Uterus (tissue), 4 donors: Measurements from ENCODE around the gene KRTAP10-2. TPM values are rescaled to one million over a fixed set of nuclear protein-coding genes. Genes with fewer than 3 reads are reported as not detected.
"Not testable (repeated sequence)": the region's sequence is repeated elsewhere in the genome, so short reads cannot be mapped to it uniquely, and the experiment has no call there.

Experiments used
- DNase-seq, 2 donors: peaks; one replicate each; pipeline ENCODE4 v3.0.0-alpha.2; 2019 to 2020
- H3K27ac ChIP-seq, 2 donors: fragments of 200-600 bp; sonication (generic); 1 replicate in 1 of 2; 2 replicates in 1 of 2; pipeline ENCODE4 v1.5.1; 2016 to 2018
- H3K27me3 ChIP-seq, 2 donors: fragments of 200-600 bp; sonication (generic); one replicate each; pipeline ENCODE4 v1.5.1; 2018 to 2019; ENCODE audit warnings: control low read depth in 1 of 2
- H3K36me3 ChIP-seq, 2 donors: fragments of 200-600 bp; sonication (generic); one replicate each; pipeline ENCODE4 v1.5.1; 2019; ENCODE audit warnings: control low read depth in 1 of 2
- H3K4me1 ChIP-seq, 2 donors: fragments of 200-600 bp; sonication (generic); one replicate each; pipeline ENCODE4 v1.5.1; 2018 to 2019; ENCODE audit warnings: control low read depth in 1 of 2
- H3K4me3 ChIP-seq, 2 donors: fragments of 200-600 bp; sonication (generic); 1 replicate in 1 of 2; 2 replicates in 1 of 2; pipeline ENCODE4 v1.5.1; 2018 to 2019; ENCODE audit warnings: mild to moderate bottlenecking in 1 of 2
- H3K9me3 ChIP-seq, 2 donors: fragments of 200-600 bp; sonication (generic); one replicate each; pipeline ENCODE4 v1.5.1; 2019; ENCODE audit warnings: control low read depth in 1 of 2
- CTCF ChIP-seq, 4 experiments: fragments of 200-600 bp in 2 of 4; fragments of 450-650 bp in 2 of 4; sonication (generic) in 2 of 4; IDR thresholded peaks; one replicate each; pipeline ENCODE4 v1.5.1; 2016 to 2019; ENCODE audit warnings: antibody characterized with exemption in 4 of 4, mild to moderate bottlenecking in 2 of 4, moderate library complexity in 1 of 4
- POLR2A ChIP-seq, 2 donors: fragments of 450-650 bp; IDR thresholded peaks; one replicate each; pipeline ENCODE4 v1.6.1; 2016; ENCODE audit warnings: antibody characterized with exemption in 2 of 2, mild to moderate bottlenecking in 1 of 2, moderate library complexity in 1 of 2
- intact Hi-C: fragments of 100-400 bp; cut with DNase I; formaldehyde crosslinking; loops from one replicate; pipeline ENCODE4 v1.15.1; 2023; ENCODE audit warnings: low total_unique reads
- total RNA-seq, 4 donors: library from RNA; depleted of rRNA in 3 of 4; stranded (reverse); fragments of >200 nt in 3 of 4; gene quantifications; one replicate each; pipeline versions ENCODE4 v1.1.0 to v1.2.4, GENCODE V29; 2014 to 2023
- donor health status: DM: yes; HTN: yes; CAD: no.

Gene KRTAP10-2
- total RNA-seq, 4 donors from 2014 or later = not detected

GRCh38 chr21:44506279-44507255 lies 44.7 kb downstream of the KRTAP10-2 start:
- TF ChIP-seq POLR2A (IDR thresholded peaks at IDR 0.05) (no peak), CTCF (IDR thresholded peaks at IDR 0.05) (no peak)

GRCh38 chr21:44505673-44506278 lies 45.5 kb downstream of the KRTAP10-2 start:
- TF ChIP-seq CTCF (IDR thresholded peaks at IDR 0.05) (no peak), POLR2A (IDR thresholded peaks at IDR 0.05) (no peak)
- no peaks in the 10 kb centered on the region for H3K9me3 ChIP-seq
- H3K27me3 ChIP-seq = no peaks in the 10 kb centered on the region
- DNase-seq = no peak
- intact Hi-C loops = no loop called here
- no peaks in the 10 kb centered on the region for H3K4me1 ChIP-seq
- no peak overlapping the region for H3K4me3 ChIP-seq
- H3K27ac ChIP-seq = no peak overlapping the region
- H3K36me3 ChIP-seq = no peaks in the 10 kb centered on the region

More at GRCh38 chr21:44506279-44507255, 44.7 kb downstream of the KRTAP10-2 start:
- no peak overlapping the region for H3K27ac ChIP-seq
- intact Hi-C loops = no loop called here
- no peaks in the 10 kb centered on the region for H3K9me3 ChIP-seq
- H3K36me3 ChIP-seq = no peaks in the 10 kb centered on the region
- no peaks in the 10 kb centered on the region for H3K27me3 ChIP-seq
- no peak for DNase-seq
- H3K4me1 ChIP-seq = no peaks in the 10 kb centered on the region
- no peak overlapping the region for H3K4me3 ChIP-seq

GRCh38 chr21:44503901-44504399 lies 47.4 kb downstream of the KRTAP10-2 start:
- Histone ChIP-seq H3K4me1 (no peaks in the 10 kb centered on the region), H3K4me3 (no peak overlapping the region), H3K27ac (no peak overlapping the region), H3K9me3 (no peaks in the 10 kb centered on the region), H3K27me3 (no peaks in the 10 kb centered on the region), H3K36me3 (no peaks in the 10 kb centered on the region)
- intact Hi-C loops = no loop called here
- no peak for DNase-seq
- no peak for TF ChIP-seq POLR2A (IDR thresholded peaks at IDR 0.05)
- TF ChIP-seq CTCF (IDR thresholded peaks at IDR 0.05) = no peak

GRCh38 chr21:44503006-44503889 lies 48.1 kb downstream of the KRTAP10-2 start:
- H3K4me3 ChIP-seq, intact Hi-C loops, H3K4me1 ChIP-seq, H3K36me3 ChIP-seq, H3K27ac ChIP-seq, H3K27me3 ChIP-seq, DNase-seq, H3K9me3 ChIP-seq: not testable (repeated sequence)

- H3K36me3 ChIP-seq = no peaks in the 10 kb centered on the region
- no peak for DNase-seq
- H3K27me3 ChIP-seq = no peaks in the 10 kb centered on the region
- TF ChIP-seq CTCF (IDR thresholded peaks at IDR 0.05) (no peak), POLR2A (IDR thresholded peaks at IDR 0.05) (no peak)
- intact Hi-C loops = no loop called here
- no peak overlapping the region for H3K4me3 ChIP-seq
- no peaks in the 10 kb centered on the region for H3K4me1 ChIP-seq
- no peak overlapping the region for H3K27ac ChIP-seq
- H3K9me3 ChIP-seq = no peaks in the 10 kb centered on the region
Measured at GRCh38 chr21:44502171-44502958, 48.9 kb downstream of the KRTAP10-2 start.
